DOHH2 (cell line): Measurements from ENCODE around the gene CPXM1.

Source experiments
- EZH2phosphoT487 ChIP-seq: fragments of 200-600 bp; sonication (generic); IDR thresholded peaks from 2 replicates; pipeline ENCODE4 v1.6.1; 2017; ENCODE audit warnings: borderline replicate concordance, mild to moderate bottlenecking, antibody characterized with exemption, low read length, moderate library complexity, mixed read lengths
- TF ChIP-seq, protein P1 (sequence below): fragments of 200-600 bp; sonication (generic); IDR thresholded peaks from one replicate; pipeline ENCODE4 v1.5.1; 2014; ENCODE audit warnings: antibody characterized with exemption, mild to moderate bottlenecking, low read depth, low read length; ENCODE audit not compliant: poor library complexity, severe bottlenecking

DNA sequence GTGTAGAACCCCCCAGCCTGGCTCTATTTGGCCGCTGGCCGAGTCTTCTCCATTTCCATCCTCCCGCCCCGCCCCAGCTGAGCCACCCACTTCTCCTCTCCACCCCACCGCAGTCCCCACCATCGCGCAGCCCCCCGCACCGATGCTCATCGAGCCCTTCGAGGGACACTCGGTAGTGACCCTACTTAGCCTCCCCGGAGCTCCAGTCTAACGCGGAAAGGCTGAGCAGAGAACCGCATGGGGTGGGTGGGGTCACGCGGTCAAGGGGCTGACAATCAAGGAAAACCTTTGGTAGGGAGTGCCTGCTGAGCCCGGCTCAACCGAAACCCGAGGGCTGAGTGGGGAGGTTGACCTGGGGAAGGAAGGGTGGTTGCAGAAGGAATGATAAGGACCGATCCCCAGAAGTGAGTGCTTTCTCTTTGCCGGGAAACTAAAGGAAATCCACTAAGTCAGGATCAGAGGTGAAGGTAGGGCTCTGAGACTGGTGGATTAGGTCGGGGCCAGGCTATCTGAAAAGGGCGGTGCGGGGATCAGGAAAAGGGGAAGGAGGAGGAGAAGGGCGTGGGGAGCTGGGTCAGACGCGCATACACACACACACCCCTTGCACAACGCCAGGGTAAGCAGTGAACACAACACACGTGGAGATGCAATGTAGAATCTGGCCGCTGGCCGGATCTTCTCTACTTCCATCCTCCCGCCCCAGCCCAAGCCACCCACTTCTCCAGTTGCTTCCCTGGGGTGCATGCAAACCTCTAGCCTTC lies 49.8 kb downstream of the CPXM1 start:
- TF ChIP-seq, protein P1, sequence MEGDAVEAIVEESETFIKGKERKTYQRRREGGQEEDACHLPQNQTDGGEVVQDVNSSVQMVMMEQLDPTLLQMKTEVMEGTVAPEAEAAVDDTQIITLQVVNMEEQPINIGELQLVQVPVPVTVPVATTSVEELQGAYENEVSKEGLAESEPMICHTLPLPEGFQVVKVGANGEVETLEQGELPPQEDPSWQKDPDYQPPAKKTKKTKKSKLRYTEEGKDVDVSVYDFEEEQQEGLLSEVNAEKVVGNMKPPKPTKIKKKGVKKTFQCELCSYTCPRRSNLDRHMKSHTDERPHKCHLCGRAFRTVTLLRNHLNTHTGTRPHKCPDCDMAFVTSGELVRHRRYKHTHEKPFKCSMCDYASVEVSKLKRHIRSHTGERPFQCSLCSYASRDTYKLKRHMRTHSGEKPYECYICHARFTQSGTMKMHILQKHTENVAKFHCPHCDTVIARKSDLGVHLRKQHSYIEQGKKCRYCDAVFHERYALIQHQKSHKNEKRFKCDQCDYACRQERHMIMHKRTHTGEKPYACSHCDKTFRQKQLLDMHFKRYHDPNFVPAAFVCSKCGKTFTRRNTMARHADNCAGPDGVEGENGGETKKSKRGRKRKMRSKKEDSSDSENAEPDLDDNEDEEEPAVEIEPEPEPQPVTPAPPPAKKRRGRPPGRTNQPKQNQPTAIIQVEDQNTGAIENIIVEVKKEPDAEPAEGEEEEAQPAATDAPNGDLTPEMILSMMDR: no peak
- TF ChIP-seq EZH2phosphoT487: no peak; the same call in 1 of the 2 replicates
